HEK293 (cell line): ENCODE data around the gene PMF1.

ENCODE experiments used
- CTCF ChIA-PET: fragments of 350-600 bp; formaldehyde crosslinking; extraction: SDS; loops from one replicate; lab custom pipeline; 2021; ENCODE audit warnings: antibody characterized with exemption; lab: Yijun Ruan, JAX
- POLR2A ChIA-PET: fragments of 300-600 bp; formaldehyde crosslinking; extraction: SDS; loops from one replicate; lab custom pipeline; 2020; ENCODE audit warnings: antibody characterized with exemption, inconsistent platforms; lab: Yijun Ruan, JAX
- H3K27ac ChIP-seq: fragments of 200-500 bp; sonication (Bioruptor generic); 2 replicates; pipeline ENCODE4 v1.5.1; 2014; ENCODE audit warnings: low read depth, low read length, control low read depth, inconsistent platforms; ENCODE audit errors: extremely low read depth
- H3K36me3 ChIP-seq, 2 experiments: fragments of 200-500 bp in 1 of 2; sonication (Bioruptor generic) in 1 of 2; 1 replicate in 1 of 2; 2 replicates in 1 of 2; pipeline ENCODE4 v1.5.1; 2014 to 2017; ENCODE audit warnings: inconsistent platforms in 2 of 2, low read length in 2 of 2; ENCODE audit not compliant: control insufficient read depth in 2 of 2, insufficient read depth in 1 of 2
- H3K4me1 ChIP-seq: fragments of 200-500 bp; sonication (Bioruptor generic); 2 replicates; pipeline ENCODE4 v1.5.1; 2014; ENCODE audit warnings: mild to moderate bottlenecking, low read length, inconsistent platforms; ENCODE audit not compliant: control insufficient read depth, insufficient read depth
- H3K4me3 ChIP-seq: 2 replicates; pipeline ENCODE4 v1.5.1; 2011; ENCODE audit warnings: low read depth, mild to moderate bottlenecking, control low read depth, low read length, moderate library complexity
- H3K9me3 ChIP-seq: fragments of 200-500 bp; sonication (Bioruptor generic); 2 replicates; pipeline ENCODE4 v1.5.1; 2014; ENCODE audit warnings: low read depth, low read length, inconsistent platforms; ENCODE audit not compliant: control insufficient read depth, insufficient read depth
- KLF17 ChIP-seq: fragments of 450-650 bp; formaldehyde crosslinking; IDR thresholded peaks from 2 replicates; pipeline ENCODE4 v1.5.1; 2016; ENCODE audit warnings: missing biosample characterization, missing genetic modification characterization
- MYNN ChIP-seq: fragments of 450-650 bp; formaldehyde crosslinking; IDR thresholded peaks from 2 replicates; pipeline ENCODE4 v1.5.1; 2016; ENCODE audit warnings: missing biosample characterization, missing genetic modification characterization, borderline replicate concordance
- ZBTB17 ChIP-seq: fragments of 450-650 bp; formaldehyde crosslinking; IDR thresholded peaks from 2 replicates; pipeline ENCODE4 v1.5.1; 2016; ENCODE audit warnings: missing biosample characterization, missing genetic modification characterization
- ZBTB21 ChIP-seq: fragments of 450-650 bp; formaldehyde crosslinking; IDR thresholded peaks from 2 replicates; pipeline ENCODE4 v1.5.1; 2017; ENCODE audit warnings: missing biosample characterization, missing genetic modification characterization
- ZBTB26 ChIP-seq: fragments of 450-650 bp; formaldehyde crosslinking; optimal IDR thresholded peaks from 2 replicates; pipeline ENCODE3; 2016; ENCODE audit warnings: missing biosample characterization, mild to moderate bottlenecking, missing genetic modification characterization
- ZFP37 ChIP-seq: fragments of 450-650 bp; formaldehyde crosslinking; IDR thresholded peaks from 2 replicates; pipeline ENCODE4 v1.5.1; 2016; ENCODE audit warnings: missing biosample characterization, missing genetic modification characterization
- ZNF146 ChIP-seq: fragments of 450-650 bp; formaldehyde crosslinking; IDR thresholded peaks from 2 replicates; pipeline ENCODE4 v1.5.1; 2016; ENCODE audit warnings: missing biosample characterization, missing genetic modification characterization
- ZNF169 ChIP-seq: fragments of 450-650 bp; formaldehyde crosslinking; IDR thresholded peaks from 2 replicates; pipeline ENCODE4 v1.5.1; 2016; ENCODE audit warnings: missing biosample characterization, missing genetic modification characterization
- ZNF202 ChIP-seq: fragments of 450-650 bp; formaldehyde crosslinking; IDR thresholded peaks from 2 replicates; pipeline ENCODE4 v1.5.1; 2016; ENCODE audit warnings: missing biosample characterization, missing genetic modification characterization, borderline replicate concordance
- ZNF292 ChIP-seq: fragments of 450-650 bp; formaldehyde crosslinking; IDR thresholded peaks from 2 replicates; pipeline ENCODE4 v1.5.1; 2016; ENCODE audit warnings: low read depth, missing biosample characterization, missing genetic modification characterization, borderline replicate concordance
- ZNF391 ChIP-seq: fragments of 450-650 bp; formaldehyde crosslinking; IDR thresholded peaks from 2 replicates; pipeline ENCODE4 v1.5.1; 2016; ENCODE audit warnings: low read depth, missing biosample characterization, missing genetic modification characterization, borderline replicate concordance
- ZNF449 ChIP-seq: fragments of 450-650 bp; formaldehyde crosslinking; IDR thresholded peaks from 2 replicates; pipeline ENCODE4 v1.5.1; 2017; ENCODE audit warnings: missing biosample characterization, mild to moderate bottlenecking, missing genetic modification characterization, moderate library complexity
- ZNF529 ChIP-seq: fragments of 450-650 bp; formaldehyde crosslinking; IDR thresholded peaks from 2 replicates; pipeline ENCODE4 v1.5.1; 2017; ENCODE audit warnings: missing genetic modification characterization, missing biosample characterization; ENCODE audit not compliant: insufficient replicate concordance
- ZNF600 ChIP-seq: fragments of 450-650 bp; formaldehyde crosslinking; IDR thresholded peaks from 2 replicates; pipeline ENCODE4 v1.5.1; 2016; ENCODE audit warnings: missing biosample characterization, missing genetic modification characterization
- ZNF654 ChIP-seq: fragments of 450-650 bp; formaldehyde crosslinking; IDR thresholded peaks from 2 replicates; pipeline ENCODE4 v1.5.1; 2016; ENCODE audit warnings: low read depth, missing biosample characterization, missing genetic modification characterization
- ZNF777 ChIP-seq: fragments of 450-650 bp; formaldehyde crosslinking; IDR thresholded peaks from 2 replicates; pipeline ENCODE4 v1.5.1; 2017; ENCODE audit warnings: missing biosample characterization, missing genetic modification characterization, borderline replicate concordance

The PMF1 gene

GRCh38 chr1:156253634-156254033, 40.8 kb downstream of the PMF1 start:
- Histone ChIP-seq H3K27ac (no peak overlapping the region), H3K4me3 (no peak overlapping the region), H3K4me1 (no peaks in the 10 kb centered on the region), H3K9me3 (no peaks in the 10 kb centered on the region), H3K36me3 (peaks cover 20 to 91% of the 10 kb centered on the region in 2 experiments)
- POLR2A ChIA-PET = interaction anchor here (0.7 to 1.1 kb wide), 2 partner anchors 28 to 84 kb away, joined by 3 to 4 read pairs; partner anchors contain the start of genes CCT3 and TSACC
- CTCF ChIA-PET = no interaction called here
- TF ChIP-seq ZNF449 (no peak), ZBTB17 (peak; percentile 43; the same call in 1 of the 2 replicates), ZNF600 (tag by site-specific recombination) (peak; percentile 87)

- no peaks in the 10 kb centered on the region for H3K9me3 ChIP-seq
- H3K4me1 ChIP-seq = no peaks in the 10 kb centered on the region
- H3K36me3 ChIP-seq = peaks cover 41 to 90% of the 10 kb centered on the region in 2 experiments
- ChIA-PET POLR2A (no interaction called here), CTCF (interaction anchor here (0.6 kb wide), 1 partner anchor 102 kb away, joined by 3 read pairs; no protein-coding TSS in a partner anchor)
- H3K4me3 ChIP-seq = no peak overlapping the region
- TF ChIP-seq MYNN (tag by site-specific recombination) (no peak), ZNF292 (tag by site-specific recombination) (no peak), ZNF146 (no peak), ZNF777 (tag by site-specific recombination) (no peak)
- no peak overlapping the region for H3K27ac ChIP-seq
Observed at GRCh38 chr1:156257711-156258110, 44.9 kb downstream of the PMF1 start.

- POLR2A ChIA-PET = no interaction called here
- CTCF ChIA-PET = interaction anchor here (0.5 to 0.7 kb wide), 2 partner anchors 86 to 320 kb away, joined by 4 to 5 read pairs; no protein-coding TSS in a partner anchor
- Histone ChIP-seq H3K4me3 (no peak overlapping the region), H3K36me3 (peaks cover 50 to 90% of the 10 kb centered on the region in 2 experiments), H3K9me3 (no peaks in the 10 kb centered on the region), H3K4me1 (no peaks in the 10 kb centered on the region), H3K27ac (no peak overlapping the region)
- no peak for TF ChIP-seq KLF17 (tag by site-specific recombination)
- TF ChIP-seq ZBTB26 = no peak
- no peak for TF ChIP-seq ZNF654
- TF ChIP-seq ZNF529 (tag by site-specific recombination) = no peak
- TF ChIP-seq ZNF292 (tag by site-specific recombination) = no peak
- TF ChIP-seq ZBTB21 = no peak
- TF ChIP-seq ZNF169 (tag by site-specific recombination) = no peak
- TF ChIP-seq ZNF202 (tag by site-specific recombination) = no peak
- no peak for TF ChIP-seq ZNF391 (tag by site-specific recombination)
- TF ChIP-seq ZFP37 (tag by site-specific recombination) = no peak
Observed at GRCh38 chr1:156258859-156259258, 46.1 kb downstream of the PMF1 start.
